HepG2 (cell line): Measurements from ENCODE around the gene ZNF800.

ENCODE experiments used
- BRF2 ChIP-seq: sonication (generic); formaldehyde crosslinking; IDR thresholded peaks from 2 replicates; pipeline ENCODE4 v1.8.1; 2022; ENCODE audit warnings: mild to moderate bottlenecking, missing genetic modification reagents
- HCFC1 ChIP-seq: fragments of 150-350 bp; IDR thresholded peaks from 2 replicates; pipeline ENCODE4 v1.6.1; 2014; ENCODE audit warnings: low read depth, low read length
- MAFK ChIP-seq, 2 experiments: IDR thresholded peaks in 1 of 2; conservative IDR thresholded peaks in 1 of 2; 2 replicates each; pipeline ENCODE4 v1.6.1; 2011; ENCODE audit warnings: improper control_type of control experiment in 2 of 2, low read length in 2 of 2
- MED1 ChIP-seq: sonication (generic); formaldehyde crosslinking; IDR thresholded peaks from 2 replicates; pipeline ENCODE4 v1.4.0; 2020; ENCODE audit warnings: missing genetic modification reagents
- PAX8 ChIP-seq: sonication (generic); formaldehyde crosslinking; IDR thresholded peaks from 2 replicates; pipeline ENCODE4 v1.8.0; 2022; ENCODE audit warnings: mild to moderate bottlenecking, missing genetic modification reagents, borderline replicate concordance
- RAD21 ChIP-seq: fragments of 450-650 bp; formaldehyde crosslinking; IDR thresholded peaks from 2 replicates; pipeline ENCODE4 v1.5.0; 2020; ENCODE audit warnings: mild to moderate bottlenecking
- ZFP36L2 ChIP-seq: sonication (generic); formaldehyde crosslinking; IDR thresholded peaks from 2 replicates; pipeline ENCODE4 v1.4.0; 2020; ENCODE audit warnings: missing genetic modification reagents
- ZNF124 ChIP-seq: sonication (generic); formaldehyde crosslinking; IDR thresholded peaks from 2 replicates; pipeline ENCODE4 v1.4.0; 2020; ENCODE audit warnings: missing genetic modification reagents
- ZNF740 ChIP-seq: sonication (generic); formaldehyde crosslinking; IDR thresholded peaks from 2 replicates; pipeline ENCODE4 v1.4.0; 2020; ENCODE audit warnings: missing genetic modification reagents
- TF ChIP-seq, protein P1 (sequence below): sonication (generic); formaldehyde crosslinking; IDR thresholded peaks from 2 replicates; pipeline ENCODE4 v1.8.1; 2023; ENCODE audit warnings: mild to moderate bottlenecking, inconsistent platforms, moderate library complexity, missing genetic modification reagents, borderline replicate concordance
- TF ChIP-seq, protein P2 (sequence below): sonication (generic); formaldehyde crosslinking; IDR thresholded peaks from 2 replicates; pipeline ENCODE4 v1.5.0; 2020; ENCODE audit warnings: mild to moderate bottlenecking, missing genetic modification reagents, moderate library complexity
- TF ChIP-seq, protein P3 (sequence below): sonication (generic); formaldehyde crosslinking; IDR thresholded peaks from 2 replicates; pipeline ENCODE4 v1.5.1; 2020; ENCODE audit warnings: missing genetic modification reagents, mild to moderate bottlenecking, borderline replicate concordance

- TF ChIP-seq ZFP36L2 (CRISPR knock-in tag) (no peak), ZNF124 (CRISPR knock-in tag) (no peak), RAD21 (CRISPR knock-in tag) (no peak), ZNF740 (CRISPR knock-in tag) (no peak), BRF2 (CRISPR knock-in tag) (no peak), PAX8 (CRISPR knock-in tag) (no peak), MED1 (CRISPR knock-in tag) (no peak), MAFK (conservative IDR thresholded peaks at IDR 0.05 in 1 of 2, IDR thresholded peaks at IDR 0.05 in 1 of 2; ENCODE audit: low read length in 2 of 2) (no peak), HCFC1 (no peak)
- TF ChIP-seq, protein P1, sequence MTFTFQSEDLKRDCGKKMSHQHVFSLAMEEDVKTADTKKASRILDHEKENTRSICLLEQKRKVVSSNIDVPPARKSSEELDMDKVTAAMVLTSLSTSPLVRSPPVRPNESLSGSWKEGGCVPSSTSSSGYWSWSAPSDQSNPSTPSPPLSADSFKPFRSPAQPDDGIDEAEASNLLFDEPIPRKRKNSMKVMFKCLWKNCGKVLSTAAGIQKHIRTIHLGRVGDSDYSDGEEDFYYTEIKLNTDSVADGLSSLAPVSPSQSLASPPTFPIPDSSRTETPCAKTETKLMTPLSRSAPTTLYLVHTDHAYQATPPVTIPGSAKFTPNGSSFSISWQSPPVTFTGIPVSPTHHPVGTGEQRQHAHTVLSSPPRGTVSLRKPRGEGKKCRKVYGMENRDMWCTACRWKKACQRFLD, result no peak
- TF ChIP-seq, protein P2, sequence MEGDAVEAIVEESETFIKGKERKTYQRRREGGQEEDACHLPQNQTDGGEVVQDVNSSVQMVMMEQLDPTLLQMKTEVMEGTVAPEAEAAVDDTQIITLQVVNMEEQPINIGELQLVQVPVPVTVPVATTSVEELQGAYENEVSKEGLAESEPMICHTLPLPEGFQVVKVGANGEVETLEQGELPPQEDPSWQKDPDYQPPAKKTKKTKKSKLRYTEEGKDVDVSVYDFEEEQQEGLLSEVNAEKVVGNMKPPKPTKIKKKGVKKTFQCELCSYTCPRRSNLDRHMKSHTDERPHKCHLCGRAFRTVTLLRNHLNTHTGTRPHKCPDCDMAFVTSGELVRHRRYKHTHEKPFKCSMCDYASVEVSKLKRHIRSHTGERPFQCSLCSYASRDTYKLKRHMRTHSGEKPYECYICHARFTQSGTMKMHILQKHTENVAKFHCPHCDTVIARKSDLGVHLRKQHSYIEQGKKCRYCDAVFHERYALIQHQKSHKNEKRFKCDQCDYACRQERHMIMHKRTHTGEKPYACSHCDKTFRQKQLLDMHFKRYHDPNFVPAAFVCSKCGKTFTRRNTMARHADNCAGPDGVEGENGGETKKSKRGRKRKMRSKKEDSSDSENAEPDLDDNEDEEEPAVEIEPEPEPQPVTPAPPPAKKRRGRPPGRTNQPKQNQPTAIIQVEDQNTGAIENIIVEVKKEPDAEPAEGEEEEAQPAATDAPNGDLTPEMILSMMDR (CRISPR knock-in tag), result no peak
- TF ChIP-seq, protein P3, sequence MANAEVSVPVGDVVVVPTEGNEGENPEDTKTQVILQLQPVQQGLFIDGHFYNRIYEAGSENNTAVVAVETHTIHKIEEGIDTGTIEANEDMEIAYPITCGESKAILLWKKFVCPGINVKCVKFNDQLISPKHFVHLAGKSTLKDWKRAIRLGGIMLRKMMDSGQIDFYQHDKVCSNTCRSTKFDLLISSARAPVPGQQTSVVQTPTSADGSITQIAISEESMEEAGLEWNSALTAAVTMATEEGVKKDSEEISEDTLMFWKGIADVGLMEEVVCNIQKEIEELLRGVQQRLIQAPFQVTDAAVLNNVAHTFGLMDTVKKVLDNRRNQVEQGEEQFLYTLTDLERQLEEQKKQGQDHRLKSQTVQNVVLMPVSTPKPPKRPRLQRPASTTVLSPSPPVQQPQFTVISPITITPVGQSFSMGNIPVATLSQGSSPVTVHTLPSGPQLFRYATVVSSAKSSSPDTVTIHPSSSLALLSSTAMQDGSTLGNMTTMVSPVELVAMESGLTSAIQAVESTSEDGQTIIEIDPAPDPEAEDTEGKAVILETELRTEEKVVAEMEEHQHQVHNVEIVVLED (CRISPR knock-in tag), result no peak
These were observed 42.6 kb downstream of the ZNF800 start for GRCh38 chr7:127349881-127350280.
